ENCODE data around the gene MSI2. TPM values are rescaled to one million over a fixed set of nuclear protein-coding genes. Genes with fewer than 3 reads are reported as not detected.

The MSI2 gene
- total RNA-seq, 1 donor from 2014 or later, result 60.6 TPM

GRCh38 chr17:57429966-57430365 is 173.6 kb downstream of the MSI2 start:
- H3K4me3 Mint-ChIP-seq (ENCODE audit: unreplicated experiment), result no peak overlapping the region
- no peak for TF ChIP-seq CTCF (IDR thresholded peaks at IDR 0.05; ENCODE audit: unreplicated experiment)
- H3K27ac Mint-ChIP-seq (ENCODE audit: unreplicated experiment), result no peak overlapping the region
- DNase-seq (ENCODE audit: low spot score), result no peak
- H3K27me3 Mint-ChIP-seq (ENCODE audit: unreplicated experiment), result no peaks in the 10 kb centered on the region
- H3K4me1 Mint-ChIP-seq (ENCODE audit: unreplicated experiment), result peaks cover 54% of the 10 kb centered on the region
- H3K36me3 Mint-ChIP-seq (ENCODE audit: low read depth, unreplicated experiment), result peaks cover 6% of the 10 kb centered on the region
- H3K9me3 Mint-ChIP-seq (ENCODE audit: unreplicated experiment), result no peaks in the 10 kb centered on the region

GRCh38 chr17:57431415-57431814 is 175.1 kb downstream of the MSI2 start:
- Mint-ChIP-seq H3K4me1 (ENCODE audit: unreplicated experiment) (peaks cover 39% of the 10 kb centered on the region), H3K9me3 (ENCODE audit: unreplicated experiment) (no peaks in the 10 kb centered on the region), H3K36me3 (ENCODE audit: low read depth, unreplicated experiment) (peaks cover 6% of the 10 kb centered on the region), H3K4me3 (ENCODE audit: unreplicated experiment) (no peak overlapping the region), H3K27me3 (ENCODE audit: unreplicated experiment) (no peaks in the 10 kb centered on the region), H3K27ac (ENCODE audit: unreplicated experiment) (peak overlapping the region; percentile 33)
- no peak for TF ChIP-seq CTCF (IDR thresholded peaks at IDR 0.05; ENCODE audit: unreplicated experiment)
- no peak for DNase-seq (ENCODE audit: low spot score)

GRCh38 chr17:57432507-57433277 is 176.4 kb downstream of the MSI2 start:
- peak overlapping the region; percentile 10 for H3K4me3 Mint-ChIP-seq (ENCODE audit: unreplicated experiment)

GRCh38 chr17:57433452-57433851 is 177.1 kb downstream of the MSI2 start:
- Mint-ChIP-seq H3K9me3 (ENCODE audit: unreplicated experiment) (no peaks in the 10 kb centered on the region), H3K27ac (ENCODE audit: unreplicated experiment) (no peak overlapping the region), H3K4me3 (ENCODE audit: unreplicated experiment) (no peak overlapping the region), H3K36me3 (ENCODE audit: low read depth, unreplicated experiment) (peaks cover 6% of the 10 kb centered on the region), H3K27me3 (ENCODE audit: unreplicated experiment) (no peaks in the 10 kb centered on the region), H3K4me1 (ENCODE audit: unreplicated experiment) (peaks cover 37% of the 10 kb centered on the region)
- no peak for TF ChIP-seq CTCF (IDR thresholded peaks at IDR 0.05; ENCODE audit: unreplicated experiment)
- no peak for DNase-seq (ENCODE audit: low spot score)

More at GRCh38 chr17:57432507-57433277, 176.4 kb downstream of the MSI2 start:
- TF ChIP-seq CTCF (IDR thresholded peaks at IDR 0.05; ENCODE audit: unreplicated experiment), result no peak
- peaks cover 6% of the 10 kb centered on the region for H3K36me3 Mint-ChIP-seq (ENCODE audit: low read depth, unreplicated experiment)
- no peak for DNase-seq (ENCODE audit: low spot score)
- peak overlapping the region; percentile 92 for H3K27ac Mint-ChIP-seq (ENCODE audit: unreplicated experiment)
- H3K27me3 Mint-ChIP-seq (ENCODE audit: unreplicated experiment), result no peaks in the 10 kb centered on the region
- H3K9me3 Mint-ChIP-seq (ENCODE audit: unreplicated experiment), result no peaks in the 10 kb centered on the region
- peaks cover 37% of the 10 kb centered on the region for H3K4me1 Mint-ChIP-seq (ENCODE audit: unreplicated experiment)

GRCh38 chr17:57434361-57434760 is 178.0 kb downstream of the MSI2 start:
- no peak for TF ChIP-seq CTCF (IDR thresholded peaks at IDR 0.05; ENCODE audit: unreplicated experiment)
- DNase-seq (ENCODE audit: low spot score), result no peak
- H3K9me3 Mint-ChIP-seq (ENCODE audit: unreplicated experiment), result no peaks in the 10 kb centered on the region
- no peaks in the 10 kb centered on the region for H3K27me3 Mint-ChIP-seq (ENCODE audit: unreplicated experiment)
- peaks cover 6% of the 10 kb centered on the region for H3K36me3 Mint-ChIP-seq (ENCODE audit: low read depth, unreplicated experiment)
- peaks cover 30% of the 10 kb centered on the region for H3K4me1 Mint-ChIP-seq (ENCODE audit: unreplicated experiment)
- H3K4me3 Mint-ChIP-seq (ENCODE audit: unreplicated experiment), result no peak overlapping the region
- H3K27ac Mint-ChIP-seq (ENCODE audit: unreplicated experiment), result no peak overlapping the region

Data from endothelial cell (in vitro differentiated cells).